GM19025 (cell line): ENCODE results near the gene TBC1D2.
"Not testable (repeated sequence)": the region's sequence is repeated elsewhere in the genome, so short reads cannot be mapped to it uniquely, and the experiment has no call there.

Source experiments
- ATAC-seq: cut with Tn5 transposase; IDR thresholded peaks from one replicate; pipeline ENCODE4 v1.9.1; 2021; ENCODE audit warnings: mild to moderate bottlenecking, low read depth, moderate library complexity; ENCODE audit not compliant: unreplicated experiment

TBC1D2 gene, protein sequence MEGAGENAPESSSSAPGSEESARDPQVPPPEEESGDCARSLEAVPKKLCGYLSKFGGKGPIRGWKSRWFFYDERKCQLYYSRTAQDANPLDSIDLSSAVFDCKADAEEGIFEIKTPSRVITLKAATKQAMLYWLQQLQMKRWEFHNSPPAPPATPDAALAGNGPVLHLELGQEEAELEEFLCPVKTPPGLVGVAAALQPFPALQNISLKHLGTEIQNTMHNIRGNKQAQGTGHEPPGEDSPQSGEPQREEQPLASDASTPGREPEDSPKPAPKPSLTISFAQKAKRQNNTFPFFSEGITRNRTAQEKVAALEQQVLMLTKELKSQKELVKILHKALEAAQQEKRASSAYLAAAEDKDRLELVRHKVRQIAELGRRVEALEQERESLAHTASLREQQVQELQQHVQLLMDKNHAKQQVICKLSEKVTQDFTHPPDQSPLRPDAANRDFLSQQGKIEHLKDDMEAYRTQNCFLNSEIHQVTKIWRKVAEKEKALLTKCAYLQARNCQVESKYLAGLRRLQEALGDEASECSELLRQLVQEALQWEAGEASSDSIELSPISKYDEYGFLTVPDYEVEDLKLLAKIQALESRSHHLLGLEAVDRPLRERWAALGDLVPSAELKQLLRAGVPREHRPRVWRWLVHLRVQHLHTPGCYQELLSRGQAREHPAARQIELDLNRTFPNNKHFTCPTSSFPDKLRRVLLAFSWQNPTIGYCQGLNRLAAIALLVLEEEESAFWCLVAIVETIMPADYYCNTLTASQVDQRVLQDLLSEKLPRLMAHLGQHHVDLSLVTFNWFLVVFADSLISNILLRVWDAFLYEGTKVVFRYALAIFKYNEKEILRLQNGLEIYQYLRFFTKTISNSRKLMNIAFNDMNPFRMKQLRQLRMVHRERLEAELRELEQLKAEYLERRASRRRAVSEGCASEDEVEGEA

GRCh38 chr9:98255578-98256296 lies at the start of gene TBC1D2:
Gene TBC1D2 (minus strand): TSS chr9:98255649. CDS start chr9:98255541, 108 bp downstream.
- peak; percentile 88 for ATAC-seq

- ATAC-seq = no peak
These were observed 48.9 kb upstream of the TBC1D2 start for GRCh38 chr9:98304381-98304780.

DNA sequence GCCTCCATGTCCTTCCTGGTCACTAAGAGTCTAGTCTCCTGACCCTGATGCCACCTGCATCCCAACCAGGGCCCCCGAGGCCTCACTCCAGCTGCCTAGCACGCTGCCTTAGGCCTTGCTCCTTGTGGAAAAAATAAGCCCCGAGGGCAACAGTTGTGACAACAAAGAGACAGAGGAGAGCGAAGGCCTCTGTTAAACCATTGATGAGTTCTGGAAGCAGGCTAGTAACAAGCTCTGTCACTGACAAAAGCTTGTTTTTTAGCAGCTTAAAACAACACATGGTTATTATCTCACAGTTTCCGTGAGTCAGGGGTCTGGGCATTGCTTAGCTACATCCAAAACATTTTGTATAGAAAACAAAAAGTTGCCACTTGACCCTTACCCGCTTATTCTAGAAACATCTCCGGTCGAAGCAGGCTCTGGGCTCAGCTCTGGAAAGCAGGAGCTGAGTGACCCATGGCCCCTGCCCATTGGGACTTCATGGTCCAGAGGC lies 48.2 kb upstream of the TBC1D2 start:
- no peak for ATAC-seq

DNA sequence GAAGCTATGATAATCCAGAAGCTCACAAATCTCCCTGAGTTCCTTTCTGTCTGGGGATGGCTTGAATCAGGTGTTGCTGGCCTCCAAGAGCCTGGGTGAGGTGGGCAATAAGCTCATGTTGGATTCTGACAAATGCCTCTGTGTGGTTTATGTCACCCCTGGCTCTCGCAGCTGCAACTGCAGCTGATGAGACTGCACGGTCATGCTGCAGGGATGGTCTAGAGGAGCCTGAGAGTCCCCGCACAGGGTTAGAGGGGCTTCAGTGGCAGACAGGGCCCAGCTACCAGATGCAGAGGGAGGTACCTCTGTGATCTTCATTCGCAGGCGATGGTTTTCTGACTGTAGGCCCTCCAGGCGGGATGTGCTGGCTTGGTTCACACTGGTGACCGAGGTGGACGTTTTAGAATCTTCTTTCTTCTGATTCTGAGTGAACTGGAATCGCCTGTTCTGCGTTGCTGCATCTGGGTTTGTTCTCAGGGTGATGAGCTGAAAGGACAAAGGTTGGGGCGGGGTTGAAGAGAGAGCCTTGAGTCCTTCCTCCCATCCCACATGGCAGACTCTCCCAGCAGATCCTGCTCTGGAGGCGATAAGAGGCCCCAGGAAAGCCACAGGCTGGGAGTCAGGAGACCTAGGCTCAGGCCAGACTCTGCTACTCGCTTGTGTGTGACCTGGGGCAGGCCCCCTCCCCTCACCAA lies 47.6 kb upstream of the TBC1D2 start:
- no peak for ATAC-seq

- no peak for ATAC-seq
These were observed 46.7 kb upstream of the TBC1D2 start for GRCh38 chr9:98302150-98302549.

- ATAC-seq = no peak
These were observed 45.2 kb upstream of the TBC1D2 start for GRCh38 chr9:98300611-98301010.

- ATAC-seq = no peak
These were observed 43.0 kb upstream of the TBC1D2 start for GRCh38 chr9:98298476-98298875.

DNA sequence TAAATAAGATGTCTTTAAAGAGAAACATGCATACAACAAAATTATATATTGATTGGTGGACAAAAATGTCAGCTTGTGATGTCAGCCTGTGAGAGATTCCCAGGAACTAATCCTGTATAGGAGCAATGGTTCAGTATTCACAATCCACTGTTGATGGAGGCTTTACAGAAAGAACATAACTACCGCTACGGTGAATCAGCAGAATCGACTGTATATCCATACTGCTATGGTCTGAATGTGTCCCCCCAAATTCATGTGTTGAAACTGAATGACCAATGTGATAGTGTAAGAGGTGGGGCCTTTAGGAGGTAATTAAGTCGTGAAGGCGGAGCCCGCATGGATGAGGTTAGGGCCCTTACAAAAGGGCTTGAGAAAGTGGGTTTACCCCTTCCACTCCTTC lies 40.4 kb upstream of the TBC1D2 start:
- ATAC-seq = no peak

DNA sequence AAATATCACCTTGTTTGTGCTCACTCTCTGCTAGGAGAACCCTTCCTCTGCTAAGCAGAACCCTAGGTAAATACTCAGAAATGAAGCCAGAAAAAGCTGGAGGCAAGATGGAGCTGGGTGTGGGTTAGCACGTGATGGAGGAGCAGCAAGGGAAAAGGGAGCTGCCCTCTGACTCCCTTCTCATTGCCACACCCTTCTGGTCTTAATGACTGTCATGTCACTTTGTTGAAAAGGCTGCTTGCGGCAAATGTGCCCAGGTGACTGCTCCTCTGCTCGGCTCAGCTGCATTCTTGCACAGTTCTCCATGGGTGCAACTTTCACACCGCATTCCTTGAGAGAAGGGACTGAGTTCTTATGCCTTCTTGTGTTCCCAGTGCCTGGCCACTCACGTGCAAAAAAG lies 36.4 kb upstream of the TBC1D2 start:
- no peak for ATAC-seq

DNA sequence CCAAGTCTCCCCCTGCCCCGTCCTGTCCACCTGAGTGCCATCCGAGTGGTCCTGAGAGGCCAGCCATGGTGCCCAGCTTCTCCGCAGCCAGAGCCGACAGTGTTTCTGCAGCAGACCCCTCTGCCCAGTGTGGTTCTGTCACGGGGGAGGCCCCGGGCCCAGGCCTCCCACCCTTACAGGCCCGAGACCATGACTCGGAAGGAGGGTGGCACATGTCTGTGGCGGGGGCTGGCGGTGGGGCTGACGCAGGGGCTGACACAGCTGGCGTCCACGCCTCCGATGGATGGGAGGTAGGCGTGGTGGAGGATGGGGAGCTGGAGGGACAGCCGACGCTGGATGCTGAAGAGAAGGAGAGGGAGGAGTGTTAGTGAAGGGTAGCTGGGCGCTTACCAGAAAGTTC lies 35.0 kb upstream of the TBC1D2 start:
- no peak for ATAC-seq

- ATAC-seq = no peak
These were observed 34.3 kb upstream of the TBC1D2 start for GRCh38 chr9:98289614-98290201.

GRCh38 chr9:98288881-98289280 lies 33.4 kb upstream of the TBC1D2 start:
- ATAC-seq = no peak

GRCh38 chr9:98287384-98287783 lies 31.9 kb upstream of the TBC1D2 start:
- ATAC-seq = no peak

DNA sequence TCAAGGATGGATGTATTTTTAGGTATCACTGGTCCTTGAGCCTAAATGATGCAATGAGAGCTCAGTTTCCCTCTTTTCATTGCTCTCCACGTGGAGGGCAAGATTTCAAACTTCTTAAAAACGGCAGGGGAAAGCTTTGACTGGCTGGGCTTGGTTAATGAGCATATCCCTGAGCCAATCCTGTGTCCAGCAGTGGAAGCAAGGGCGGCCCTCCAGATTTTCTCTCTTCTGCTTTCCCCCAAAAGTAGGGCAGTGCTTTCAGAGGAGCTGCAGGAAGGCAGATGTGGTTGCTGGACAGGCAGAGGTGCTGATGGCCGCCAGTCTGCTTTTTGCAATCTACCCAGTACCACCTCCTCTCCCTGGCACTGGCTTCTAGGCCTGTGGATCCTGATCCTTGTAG lies 30.0 kb upstream of the TBC1D2 start:
- ATAC-seq = no peak

- ATAC-seq = no peak
These were observed 29.3 kb upstream of the TBC1D2 start for GRCh38 chr9:98284754-98285153.

- not testable (repeated sequence) for ATAC-seq
These were observed 27.7 kb upstream of the TBC1D2 start for GRCh38 chr9:98283143-98283542.

DNA sequence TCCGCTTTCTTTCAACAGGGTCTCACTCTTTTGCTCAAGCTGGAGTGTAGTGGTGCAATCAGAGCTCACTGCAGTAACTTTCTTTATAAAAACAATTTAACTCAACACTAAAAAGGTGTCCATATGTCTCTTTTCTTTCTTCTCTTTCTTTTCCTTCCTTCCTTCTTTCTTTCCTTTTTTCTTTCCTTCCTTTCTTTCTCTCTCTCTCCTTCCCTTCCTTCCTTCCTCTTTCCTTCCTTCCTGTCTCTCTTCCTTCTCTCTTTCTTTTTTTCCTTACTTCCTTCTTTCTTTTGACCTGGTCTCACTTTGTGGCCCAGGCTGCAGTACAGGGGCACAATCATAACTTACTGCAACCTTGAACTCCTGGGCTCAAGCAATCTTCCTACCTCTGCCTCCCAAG lies 25.8 kb upstream of the TBC1D2 start:
- no peak for ATAC-seq

- no peak for ATAC-seq
These were observed 25.1 kb upstream of the TBC1D2 start for GRCh38 chr9:98280574-98280973.

GRCh38 chr9:98280162-98280561 lies 24.7 kb upstream of the TBC1D2 start:
- no peak for ATAC-seq
